NCI-H1694 (cell line): Measurements from ENCODE around the gene AEN.
A peak's percentile ranks its signal among the peaks of the same experiment; 100 is the strongest.

Source experiments
- DNase-seq: peaks from one replicate; lab custom pipeline; 2025; lab: John Stamatoyannopoulos, UW

Gene AEN

GRCh38 chr15:88650556-88650955 is 29.4 kb downstream of the AEN start:
- no peak for DNase-seq

GRCh38 chr15:88651136-88651732 is 30.1 kb downstream of the AEN start:
- no peak for DNase-seq

- DNase-seq, result no peak
These were observed 30.8 kb downstream of the AEN start for GRCh38 chr15:88651971-88652370.

- DNase-seq, result no peak
These were observed 31.5 kb downstream of the AEN start for GRCh38 chr15:88652456-88653199.

GRCh38 chr15:88653200-88654064 is 32.3 kb downstream of the AEN start:
- DNase-seq, result no peak

- DNase-seq, result no peak
These were observed 33.4 kb downstream of the AEN start for GRCh38 chr15:88654430-88655102.

- no peak for DNase-seq
These were observed 34.0 kb downstream of the AEN start for GRCh38 chr15:88655103-88655553.

- no peak for DNase-seq
These were observed 34.8 kb downstream of the AEN start for GRCh38 chr15:88655800-88656488.

- no peak for DNase-seq
These were observed 35.7 kb downstream of the AEN start for GRCh38 chr15:88656760-88657221.

GRCh38 chr15:88657326-88658069 is 36.4 kb downstream of the AEN start:
- peak; percentile 18 for DNase-seq

- DNase-seq, result no peak
These were observed 37.2 kb downstream of the AEN start for GRCh38 chr15:88658070-88658965.

GRCh38 chr15:88658972-88659931 is 38.1 kb downstream of the AEN start:
- no peak for DNase-seq

- no peak for DNase-seq
These were observed 40.0 kb downstream of the AEN start for GRCh38 chr15:88661041-88661700.

GRCh38 chr15:88661761-88662556 is 40.8 kb downstream of the AEN start:
- peak; percentile 59 for DNase-seq

GRCh38 chr15:88663141-88663621 is 42.0 kb downstream of the AEN start:
- no peak for DNase-seq

GRCh38 chr15:88664151-88664778 is 43.1 kb downstream of the AEN start:
- DNase-seq, result no peak
